Stimulated activated CD4-positive, alpha-beta T cell treated with anti-CD3 and anti-CD28 coated beads, Interleukin-15, amount 100 ng/mL, for 48 hours (primary cell): ENCODE measurements around the gene EPHA3.

Experiments used
- DNase-seq, 2 donors: peaks; one replicate each; pipeline ENCODE4 v3.0.0-alpha.2; 2020; ENCODE audit warnings: low read depth in 2 of 2

EPHA3 gene

GRCh38 chr3:89360156-89360555 lies 252.7 kb downstream of the EPHA3 start:
- no peak for DNase-seq

- no peak for DNase-seq
Measured at GRCh38 chr3:89362496-89362895, 255.1 kb downstream of the EPHA3 start.

DNA sequence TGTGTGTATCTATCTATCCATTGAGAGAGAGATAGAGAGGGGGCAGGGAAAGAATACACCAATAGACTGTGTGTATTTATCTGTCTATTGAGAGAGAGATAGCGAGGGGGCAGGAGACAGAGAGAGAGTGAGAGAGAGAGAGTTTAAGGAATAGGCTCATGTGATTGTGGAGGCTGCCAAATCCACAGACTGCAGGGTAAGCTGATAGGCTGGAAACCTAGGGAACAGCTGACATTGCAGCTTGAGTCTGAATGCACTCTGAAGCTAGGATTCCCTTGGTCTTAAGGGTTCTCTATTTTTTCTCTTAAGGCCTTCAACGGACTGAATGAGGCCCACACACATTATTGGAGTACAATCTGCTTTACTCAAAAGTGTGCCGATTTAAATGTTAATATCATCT lies 255.8 kb downstream of the EPHA3 start:
- no peak for DNase-seq

GRCh38 chr3:89364314-89364713 lies 256.9 kb downstream of the EPHA3 start:
- DNase-seq, result no peak

GRCh38 chr3:89367166-89367565 lies 259.7 kb downstream of the EPHA3 start:
- DNase-seq, result no peak

DNA sequence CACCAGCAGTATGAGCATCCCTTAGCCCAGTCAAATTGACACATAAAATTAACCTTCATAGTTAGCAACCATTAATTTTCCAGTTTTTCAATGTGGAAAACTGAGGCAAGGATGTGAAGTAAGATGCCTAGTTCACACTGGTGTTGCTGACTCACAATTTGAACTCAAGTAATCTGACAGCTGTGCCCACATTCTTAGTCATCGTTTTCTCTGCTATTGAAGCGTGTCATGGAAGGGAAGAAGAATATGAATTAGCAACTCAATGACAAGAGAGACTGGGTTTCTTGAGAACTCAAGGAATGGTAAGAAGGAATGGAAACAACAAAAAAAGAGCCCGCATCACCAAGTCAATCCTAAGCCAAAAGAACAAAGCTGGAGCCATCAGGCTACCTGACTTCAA lies 261.4 kb downstream of the EPHA3 start:
- DNase-seq, result no peak

- no peak for DNase-seq
Measured at GRCh38 chr3:89372456-89372855, 265.0 kb downstream of the EPHA3 start.

DNA sequence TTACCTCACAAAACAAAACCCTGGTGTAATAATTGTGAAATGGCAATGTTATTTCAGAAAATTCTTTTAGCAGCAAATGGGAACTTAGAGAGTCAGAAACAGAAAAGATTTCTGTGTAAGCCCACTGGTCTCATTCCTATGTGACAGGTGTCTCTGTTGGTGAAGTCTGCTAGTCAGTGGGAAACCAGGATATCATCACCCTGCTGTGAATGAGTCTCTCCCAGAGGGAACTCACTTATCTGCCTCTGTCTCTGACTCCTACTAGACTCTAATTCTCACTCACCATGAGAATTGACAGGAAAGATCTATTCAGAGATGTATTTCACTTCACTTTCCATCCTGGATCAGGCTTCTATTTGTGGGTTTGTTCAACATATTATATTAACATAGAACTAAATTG lies 266.0 kb downstream of the EPHA3 start:
- DNase-seq, result no peak

DNA sequence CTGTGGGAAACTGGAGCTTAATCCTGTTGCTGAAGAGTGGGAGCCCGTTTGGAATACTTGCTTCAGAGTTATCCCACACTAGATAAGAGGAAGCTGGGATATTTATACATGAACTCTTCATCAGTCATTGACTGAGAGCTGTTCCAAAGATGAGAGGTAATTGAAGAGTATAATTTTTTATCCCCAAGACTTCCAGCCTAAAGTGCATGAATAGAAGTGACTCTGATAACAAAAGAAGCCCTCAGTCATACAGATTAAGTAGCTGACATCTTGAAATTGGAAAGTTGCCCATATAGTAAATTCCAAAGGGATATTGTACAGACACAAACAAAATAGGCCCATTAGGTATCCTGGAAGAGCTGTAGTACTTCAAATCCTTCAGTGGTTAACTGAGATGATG lies 268.0 kb downstream of the EPHA3 start:
- no peak for DNase-seq

DNA sequence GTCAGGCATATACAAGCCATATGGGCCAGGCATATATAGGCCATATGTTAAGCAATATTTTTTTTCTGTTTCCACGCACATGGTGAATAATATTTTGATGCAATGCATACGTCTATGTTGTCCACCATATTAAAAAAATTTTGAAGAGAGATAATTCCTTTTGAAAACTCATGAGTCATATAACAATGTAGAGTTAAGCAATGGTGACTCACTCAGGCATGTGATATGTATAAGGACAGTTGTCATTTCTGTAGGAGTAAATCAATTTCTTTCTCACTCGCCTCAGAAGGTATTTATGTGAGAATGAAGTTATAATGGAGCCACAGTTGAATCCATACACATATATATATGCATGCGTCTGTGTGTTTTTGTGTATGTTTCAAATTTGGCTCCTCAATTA lies 272.6 kb downstream of the EPHA3 start:
- DNase-seq, result no peak

GRCh38 chr3:89392991-89393390 lies 285.6 kb downstream of the EPHA3 start:
- DNase-seq, result no peak

DNA sequence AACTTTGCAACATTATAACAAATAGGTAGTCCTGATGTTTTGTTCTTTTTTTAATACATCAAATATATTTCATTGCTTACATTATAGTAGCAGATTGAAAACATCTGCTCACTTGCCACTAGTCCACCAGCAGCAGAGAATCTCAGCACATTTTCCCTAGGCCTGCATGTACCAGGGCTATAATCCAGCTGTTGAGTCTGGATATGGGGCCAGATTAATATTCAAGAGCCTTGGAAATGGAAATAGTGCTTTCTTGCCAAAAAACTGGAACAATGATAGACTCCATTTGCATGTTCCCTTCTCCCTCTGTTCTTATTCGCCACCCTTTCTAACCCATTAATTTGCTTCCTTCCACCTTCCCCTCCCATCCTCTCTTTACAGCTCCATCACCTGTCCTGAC lies 288.0 kb downstream of the EPHA3 start:
- no peak for DNase-seq

- no peak for DNase-seq
Measured at GRCh38 chr3:89395996-89396395, 288.6 kb downstream of the EPHA3 start.

DNA sequence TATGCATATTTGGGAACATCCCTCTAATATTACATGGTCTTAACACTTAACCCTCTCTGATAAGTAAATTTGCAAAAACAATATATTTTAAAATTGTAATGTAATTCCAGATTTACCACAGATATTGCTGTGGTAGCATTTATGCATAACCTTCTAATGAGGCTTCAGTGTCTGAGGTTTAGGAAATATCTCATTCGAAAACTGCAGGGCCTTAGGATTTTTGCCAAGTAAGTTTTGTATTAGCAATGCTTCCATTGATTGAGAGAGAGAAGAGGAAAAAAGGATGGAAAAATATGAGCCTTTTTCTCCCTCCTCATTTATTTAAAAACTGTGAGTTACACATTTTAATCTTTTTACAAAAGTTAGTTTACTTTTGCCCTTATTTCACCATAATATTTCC lies 294.6 kb downstream of the EPHA3 start:
- DNase-seq, result no peak

DNA sequence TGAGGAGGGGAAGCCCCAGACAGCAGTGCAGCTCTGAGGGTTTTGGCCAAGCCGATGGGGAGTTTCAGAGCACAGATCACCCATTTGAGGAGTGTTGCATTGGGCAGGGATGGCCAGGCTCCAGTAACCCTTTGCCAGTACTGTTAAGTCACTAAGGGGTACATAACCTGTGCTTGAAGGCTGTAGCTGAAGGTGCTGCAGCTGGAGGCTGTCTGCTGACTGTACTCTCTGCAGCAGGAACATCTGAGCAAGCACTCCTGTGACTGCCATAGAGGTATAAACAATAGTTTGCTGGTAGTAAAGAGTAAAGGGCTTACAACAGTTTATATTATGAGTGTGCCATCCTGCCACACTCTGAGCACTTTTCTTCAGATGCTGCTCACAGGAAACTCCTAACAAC lies 297.8 kb downstream of the EPHA3 start:
- DNase-seq, result no peak

GRCh38 chr3:89405593-89405992 lies 298.2 kb downstream of the EPHA3 start:
- no peak for DNase-seq

- DNase-seq, result no peak
Measured at GRCh38 chr3:89411201-89411600, 303.8 kb downstream of the EPHA3 start.

- no peak for DNase-seq
Measured at GRCh38 chr3:89414270-89414669, 306.8 kb downstream of the EPHA3 start.

DNA sequence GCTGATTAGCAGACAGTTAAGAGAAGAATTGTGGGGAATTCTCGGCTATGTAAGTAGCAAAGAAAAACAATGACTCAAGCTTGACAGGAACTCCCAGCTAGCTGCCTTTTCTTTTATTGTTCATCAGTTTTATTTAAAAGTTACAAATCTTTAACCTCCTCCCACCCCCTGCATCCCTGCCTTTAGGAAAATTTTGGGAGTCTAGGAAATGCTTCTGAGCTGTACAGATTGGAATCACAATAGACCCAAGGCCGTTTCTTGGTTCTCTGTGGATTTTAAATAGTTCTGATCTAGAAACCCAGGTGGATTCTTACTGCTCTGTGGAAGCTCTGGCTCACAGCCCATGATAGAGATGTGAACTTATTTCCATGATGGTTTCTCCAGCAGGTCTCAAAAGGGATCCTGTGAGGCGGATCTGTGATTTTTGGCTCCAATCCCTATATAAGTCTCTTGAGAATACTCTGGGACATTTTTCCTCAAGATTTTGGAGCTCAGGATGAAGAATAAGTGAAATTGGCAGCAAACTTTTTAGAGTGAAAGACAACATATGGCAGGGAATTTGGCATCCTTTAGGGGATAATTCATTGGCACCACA lies 312.3 kb downstream of the EPHA3 start:
- no peak for DNase-seq

GRCh38 chr3:89426060-89426459 lies 318.6 kb downstream of the EPHA3 start:
- DNase-seq, result no peak

DNA sequence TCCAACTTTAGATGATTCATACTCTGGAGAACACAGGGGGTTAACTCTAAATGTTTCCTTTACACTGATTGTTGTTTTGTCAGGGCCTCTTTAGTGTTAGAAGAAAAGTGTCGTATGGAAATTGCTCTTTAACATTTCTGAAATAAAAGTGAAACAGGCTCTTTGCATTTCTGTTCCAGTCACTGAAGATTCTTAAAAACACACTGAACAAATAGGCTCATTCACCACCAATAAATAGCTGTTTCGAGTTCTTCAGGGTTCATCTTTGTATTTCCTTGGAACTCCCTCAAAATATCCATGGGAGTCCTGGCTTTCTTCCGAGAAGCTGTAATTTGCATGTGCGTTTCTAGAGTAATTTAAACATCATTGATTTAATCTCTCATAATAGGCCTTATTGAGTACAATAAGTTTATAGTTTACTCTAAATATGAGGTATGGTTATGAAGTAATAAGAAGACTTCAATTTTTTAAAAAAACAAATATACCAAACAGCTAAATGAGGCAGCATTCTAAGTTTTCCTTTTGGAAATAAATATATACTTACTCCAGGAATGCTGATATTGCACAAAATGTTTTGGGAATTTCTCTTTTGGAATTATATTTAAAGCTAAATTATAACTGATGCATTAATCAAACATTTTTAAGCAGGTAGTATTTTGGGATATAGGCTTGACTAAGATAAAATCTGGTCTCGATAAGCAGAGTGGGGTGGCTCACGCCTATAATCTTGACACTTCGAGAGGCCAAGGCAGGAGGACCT lies 327.4 kb downstream of the EPHA3 start:
- DNase-seq, result no peak

GRCh38 chr3:89436846-89437245 lies 329.4 kb downstream of the EPHA3 start:
- DNase-seq, result no peak

- no peak for DNase-seq
Measured at GRCh38 chr3:89440386-89440785, 333.0 kb downstream of the EPHA3 start.

GRCh38 chr3:89441141-89441540 lies 333.7 kb downstream of the EPHA3 start:
- no peak for DNase-seq
